HFF-Myc (cell line): ENCODE results near the gene SPEM1.
"Not testable (repeated sequence)": the region's sequence is repeated elsewhere in the genome, so short reads cannot be mapped to it uniquely, and the experiment has no call there.

Experiments
- DNase-seq: peaks from one replicate; pipeline ENCODE4 v3.0.0-alpha.2; 2011; ENCODE audit warnings: low read depth; ENCODE audit errors: extremely low read depth
- H3K4me3 ChIP-seq: replicated peaks from 2 replicates; pipeline ENCODE4 v1.5.1; 2011; ENCODE audit warnings: low read depth, mild to moderate bottlenecking, control low read depth, low read length
- CTCF ChIP-seq: IDR thresholded peaks from 2 replicates; pipeline ENCODE4 v1.5.1; 2012; ENCODE audit warnings: mild to moderate bottlenecking, low read depth, low read length, control low read depth; ENCODE audit errors: missing control alignments

SPEM1 gene

GRCh38 chr17:7464081-7464480 lies 44.0 kb downstream of the SPEM1 start:
- no peak for DNase-seq
- no peak overlapping the region for H3K4me3 ChIP-seq
- TF ChIP-seq CTCF: no peak

- no peak overlapping the region for H3K4me3 ChIP-seq
- TF ChIP-seq CTCF: no peak
- DNase-seq: no peak
Observed at GRCh38 chr17:7465597-7466275, 45.6 kb downstream of the SPEM1 start.

GRCh38 chr17:7466318-7466638 lies 46.2 kb downstream of the SPEM1 start:
- no peak for TF ChIP-seq CTCF

DNA sequence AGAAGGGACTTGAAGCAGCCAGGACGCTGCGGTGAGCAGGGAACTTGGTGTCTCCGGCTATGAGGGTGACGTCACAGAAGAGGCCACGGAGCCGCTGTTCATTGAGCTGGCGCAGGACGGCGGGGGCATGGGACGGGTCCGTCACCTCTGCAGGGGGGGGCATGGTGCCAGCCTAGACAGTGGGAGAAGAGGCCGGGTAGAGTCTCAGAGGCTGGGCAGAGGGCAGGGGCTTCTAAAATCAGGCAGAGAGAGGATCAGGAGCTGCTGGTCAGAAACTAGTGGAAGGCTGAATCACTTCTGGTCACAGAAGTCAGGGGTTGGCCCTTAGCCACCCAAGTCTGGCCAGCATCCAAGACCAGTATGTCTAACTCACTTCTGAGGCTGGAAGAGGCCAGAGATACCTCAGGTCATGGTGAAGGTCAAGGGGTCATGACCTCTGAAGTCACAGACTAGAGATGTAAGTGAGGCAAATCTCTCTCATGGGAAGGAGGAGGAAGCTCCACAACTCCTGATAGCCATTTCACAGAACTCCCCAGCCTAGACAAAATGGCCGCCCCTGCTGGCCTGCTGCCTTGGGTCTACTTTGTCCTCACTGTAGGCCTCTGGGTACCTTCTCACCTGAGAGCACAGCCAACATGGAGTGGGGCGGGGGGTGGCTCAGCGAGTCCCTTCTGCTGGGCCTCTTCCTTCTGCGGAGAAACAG lies 46.7 kb downstream of the SPEM1 start:
- TF ChIP-seq CTCF: no peak
- H3K4me3 ChIP-seq: no peak overlapping the region
- DNase-seq: no peak

More at GRCh38 chr17:7466318-7466638, 46.2 kb downstream of the SPEM1 start:
- DNase-seq: no peak
- H3K4me3 ChIP-seq: no peak overlapping the region

GRCh38 chr17:7467498-7467897 lies 47.4 kb downstream of the SPEM1 start:
- no peak for DNase-seq
- no peak overlapping the region for H3K4me3 ChIP-seq
- no peak for TF ChIP-seq CTCF

- TF ChIP-seq CTCF: no peak
- DNase-seq: no peak
- no peak overlapping the region for H3K4me3 ChIP-seq
Observed at GRCh38 chr17:7468290-7468689, 48.2 kb downstream of the SPEM1 start.

DNA sequence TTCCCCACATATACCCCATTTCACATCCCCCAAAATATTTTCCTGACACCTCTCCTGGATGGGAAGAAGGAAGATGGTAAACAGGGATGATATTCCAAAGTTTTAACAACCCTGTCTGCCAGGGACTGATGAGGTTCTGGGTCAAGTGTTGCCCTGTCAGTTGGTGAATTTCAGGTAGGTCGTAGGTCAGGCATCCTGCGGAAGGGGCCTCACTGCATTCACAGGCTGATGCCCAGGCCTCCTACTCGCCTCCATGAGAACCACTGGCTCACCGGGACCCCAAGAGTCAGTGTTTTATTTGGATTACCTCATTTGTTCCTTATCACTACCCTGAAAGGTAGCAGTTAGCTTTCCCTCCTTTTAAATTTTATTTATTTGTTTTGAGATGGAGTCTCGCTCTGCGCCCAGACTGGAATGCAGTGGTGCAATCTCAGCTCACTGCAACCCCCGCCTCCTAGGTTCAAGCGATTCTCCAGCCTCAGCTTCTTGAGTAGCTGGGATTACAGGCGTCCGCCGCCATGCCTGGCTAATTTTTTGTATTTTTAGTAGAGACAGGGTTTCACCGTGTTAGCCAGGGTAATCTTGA lies 48.8 kb downstream of the SPEM1 start:
- no peak for DNase-seq
- TF ChIP-seq CTCF: no peak
- no peak overlapping the region for H3K4me3 ChIP-seq

- not testable (repeated sequence) for DNase-seq, H3K4me3 ChIP-seq
Observed at GRCh38 chr17:7469843-7470242, 49.7 kb downstream of the SPEM1 start.

DNA sequence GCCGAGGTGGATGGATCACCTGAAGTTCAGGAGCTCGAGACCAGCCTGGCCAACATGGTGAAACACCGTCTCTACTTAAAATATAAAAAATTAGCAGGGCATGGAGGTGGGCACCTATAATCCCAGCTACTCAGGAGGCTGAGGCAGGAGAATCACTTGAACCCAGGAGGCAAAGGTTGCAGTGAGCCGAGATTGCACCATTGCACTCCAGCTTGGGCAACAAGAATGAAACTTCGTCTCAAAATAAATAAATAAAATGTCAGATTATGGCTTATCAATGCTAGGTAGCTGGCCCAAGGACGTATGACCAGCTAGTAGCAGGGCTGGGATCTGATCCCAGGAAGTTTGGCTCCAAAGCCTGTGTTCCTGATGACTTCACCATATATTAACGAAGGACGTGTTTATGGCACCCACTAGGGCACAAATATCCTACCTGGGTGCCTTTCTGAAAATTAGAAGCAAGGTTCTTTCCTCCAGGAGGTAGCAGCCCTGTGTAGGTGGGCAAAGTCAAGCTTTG lies 50.4 kb downstream of the SPEM1 start:
- H3K4me3 ChIP-seq, DNase-seq: not testable (repeated sequence)
